NCI-H2227 (cell line): ENCODE data around the gene GYS1.

Experiments
- DNase-seq: peaks from one replicate; lab custom pipeline; 2025; ENCODE audit not compliant: unreplicated experiment; lab: John Stamatoyannopoulos, UW

Gene GYS1

GRCh38 chr19:48965040-48965805 lies 27.9 kb downstream of the GYS1 start, which contains the start of gene FTL:
FTL (plus strand) TSS chr19:48965309; CDS start chr19:48965508, 199 bp downstream.
- DNase-seq, result peak; percentile 93

DNA sequence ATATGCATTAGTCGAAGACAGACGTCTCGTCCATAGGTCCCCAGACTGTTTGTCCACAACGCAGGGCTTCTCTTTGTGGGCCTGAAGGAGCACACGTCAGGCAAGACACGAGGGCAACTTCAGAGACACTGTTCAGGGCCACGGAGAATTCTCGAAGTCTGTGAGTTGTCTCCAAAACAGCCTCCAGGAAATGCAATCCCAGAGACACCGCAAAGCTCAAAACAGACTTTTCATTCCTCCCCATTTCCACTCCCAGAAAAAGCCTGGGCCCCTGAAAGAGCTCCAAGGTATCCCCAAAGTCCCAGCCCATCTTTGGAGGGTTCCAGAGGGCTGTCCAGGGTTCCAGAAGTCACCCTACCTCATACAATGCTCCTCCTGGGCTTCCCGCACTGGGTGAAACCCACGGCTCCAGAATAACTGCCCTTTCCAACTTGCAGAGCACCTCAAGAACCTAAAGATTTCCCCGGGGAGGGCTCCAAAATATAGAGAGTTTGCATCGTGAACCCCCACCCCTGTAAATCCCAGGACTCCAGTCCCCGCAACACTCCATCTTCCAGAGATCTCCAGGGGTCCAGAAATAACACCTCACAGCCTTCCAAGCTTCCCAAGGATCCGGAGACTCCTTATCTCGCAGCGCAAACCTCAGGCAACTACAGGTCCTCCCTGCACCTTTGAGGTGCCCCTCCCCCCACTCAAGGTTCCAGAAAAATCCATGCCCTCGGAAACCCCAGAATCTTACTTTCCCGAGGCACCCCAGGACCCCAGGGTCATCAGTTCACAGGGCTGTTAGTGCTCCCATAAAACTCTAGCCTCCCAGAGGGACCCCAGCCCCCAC lies 28.7 kb downstream of the GYS1 start:
- DNase-seq, result no peak

GRCh38 chr19:48963371-48964204 lies 29.5 kb downstream of the GYS1 start:
- DNase-seq, result no peak

GRCh38 chr19:48962849-48963165 lies 30.3 kb downstream of the GYS1 start:
- no peak for DNase-seq

GRCh38 chr19:48962029-48962848 lies 30.9 kb downstream of the GYS1 start:
- no peak for DNase-seq

DNA sequence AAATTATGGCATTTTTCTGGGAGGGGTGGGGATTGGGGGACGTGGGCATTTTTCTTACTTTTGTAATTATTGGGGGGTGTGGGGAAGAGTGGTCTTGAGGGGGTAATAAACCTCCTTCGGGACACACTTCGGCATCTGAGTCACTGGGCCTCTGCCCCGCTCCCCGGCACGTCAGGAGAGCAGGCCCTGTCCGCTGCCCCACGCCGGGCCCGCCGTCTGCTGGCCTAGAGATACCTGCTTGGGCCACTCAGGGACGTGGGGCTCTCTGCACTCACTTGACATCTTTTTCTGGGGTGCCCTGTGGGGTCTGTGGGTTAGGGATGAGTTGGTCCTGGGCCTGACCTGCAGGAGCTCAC lies 31.5 kb downstream of the GYS1 start:
- DNase-seq, result no peak

GRCh38 chr19:48961051-48961649 lies 32.0 kb downstream of the GYS1 start:
- no peak for DNase-seq

DNA sequence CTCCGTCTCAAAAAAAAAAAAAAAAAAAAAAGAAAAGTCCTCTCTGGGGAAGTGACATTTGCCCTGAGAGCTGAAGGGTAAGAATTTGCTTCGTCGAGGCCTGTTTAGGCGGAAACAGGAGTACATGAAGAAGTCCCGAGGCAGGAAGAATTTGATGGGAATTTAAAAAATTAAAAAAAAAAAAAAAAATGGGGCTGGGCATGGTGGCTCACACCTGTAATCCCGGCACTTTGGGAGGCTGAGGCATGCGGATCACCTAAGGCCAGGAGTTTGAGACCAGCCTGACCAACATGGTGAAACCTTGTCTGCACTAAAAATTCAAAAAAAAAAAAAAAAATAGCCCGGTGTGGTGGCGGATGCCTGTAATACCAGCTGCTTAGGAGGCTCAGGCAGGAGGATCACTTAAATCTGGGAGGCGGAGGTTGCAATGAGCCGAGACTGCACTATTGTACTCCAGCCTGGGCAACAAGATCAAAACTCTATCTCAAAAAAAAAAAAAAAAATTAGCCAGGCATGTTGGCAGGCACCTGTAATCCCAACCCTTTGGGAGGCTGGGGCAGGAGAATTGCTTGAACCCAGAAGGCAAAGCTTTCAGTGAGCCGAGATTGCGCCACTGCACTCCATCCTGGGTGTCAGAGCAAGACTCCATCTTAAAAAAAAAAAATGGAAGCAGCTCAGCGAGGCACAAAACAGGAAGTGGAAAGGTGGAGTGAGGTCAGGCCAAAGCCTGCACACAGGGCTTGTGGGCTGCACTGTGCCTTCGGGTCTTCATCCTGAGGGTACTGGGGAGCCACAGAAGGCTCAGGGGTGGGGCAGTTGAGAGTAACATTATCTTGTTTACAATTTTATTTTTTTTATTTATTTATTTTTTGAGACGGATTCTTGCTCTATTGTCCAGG lies 33.5 kb downstream of the GYS1 start:
- DNase-seq, result no peak

DNA sequence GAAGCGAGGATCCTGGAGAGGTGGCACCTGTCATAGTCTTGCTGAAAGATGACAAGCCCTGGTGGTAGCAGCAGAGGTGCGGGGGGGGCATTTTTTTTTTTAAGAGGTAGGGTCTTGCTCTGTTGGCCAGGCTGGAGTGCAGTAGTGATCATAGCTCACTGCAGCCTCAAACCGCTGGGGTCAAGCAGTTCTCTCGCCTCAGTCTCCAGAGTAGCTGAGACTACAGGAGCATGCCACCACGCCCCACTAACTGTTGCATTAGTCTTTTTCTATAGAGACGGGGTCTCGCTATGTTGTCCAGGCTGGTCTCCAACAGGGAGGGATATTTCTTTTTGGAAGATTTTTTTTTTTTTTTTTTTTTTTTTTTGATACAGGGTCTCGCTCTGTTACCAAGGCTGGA lies 35.1 kb downstream of the GYS1 start:
- DNase-seq, result no peak

DNA sequence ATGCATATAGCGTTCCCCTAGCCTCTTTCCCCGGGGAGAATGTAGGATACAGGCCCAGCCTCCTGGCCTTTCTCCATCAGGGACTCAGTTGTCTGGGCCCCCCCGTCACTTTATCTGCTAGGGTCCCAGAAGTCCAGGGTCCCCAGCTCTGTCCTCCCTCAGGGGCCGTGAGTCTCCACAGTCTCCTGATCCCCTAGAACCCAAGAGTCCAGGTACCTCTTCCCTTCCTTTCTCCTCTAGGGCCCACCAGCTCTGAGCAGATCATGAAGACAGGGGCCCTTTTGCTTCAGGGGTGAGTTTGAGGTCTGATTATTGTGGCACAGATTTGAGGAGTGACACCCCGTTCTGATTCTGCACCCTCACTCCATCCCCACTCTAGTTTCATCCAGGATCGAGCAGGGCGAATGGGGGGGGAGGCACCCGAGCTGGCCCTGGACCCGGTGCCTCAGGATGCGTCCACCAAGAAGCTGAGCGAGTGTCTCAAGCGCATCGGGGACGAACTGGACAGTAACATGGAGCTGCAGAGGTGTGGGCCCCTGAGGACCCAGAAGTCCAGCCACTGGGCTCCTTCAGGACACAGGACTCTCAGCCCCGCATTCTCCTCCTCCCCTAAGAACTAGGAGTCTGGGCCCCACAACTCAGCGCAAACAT lies 37.7 kb downstream of the GYS1 start:
- DNase-seq, result no peak

- DNase-seq, result peak; percentile 98
Observed at GRCh38 chr19:48954595-48955307, 38.4 kb downstream of the GYS1 start, which contains the start of gene BAX. BAX (plus strand) TSS chr19:48954875; CDS start chr19:48954929, 54 bp downstream.

DNA sequence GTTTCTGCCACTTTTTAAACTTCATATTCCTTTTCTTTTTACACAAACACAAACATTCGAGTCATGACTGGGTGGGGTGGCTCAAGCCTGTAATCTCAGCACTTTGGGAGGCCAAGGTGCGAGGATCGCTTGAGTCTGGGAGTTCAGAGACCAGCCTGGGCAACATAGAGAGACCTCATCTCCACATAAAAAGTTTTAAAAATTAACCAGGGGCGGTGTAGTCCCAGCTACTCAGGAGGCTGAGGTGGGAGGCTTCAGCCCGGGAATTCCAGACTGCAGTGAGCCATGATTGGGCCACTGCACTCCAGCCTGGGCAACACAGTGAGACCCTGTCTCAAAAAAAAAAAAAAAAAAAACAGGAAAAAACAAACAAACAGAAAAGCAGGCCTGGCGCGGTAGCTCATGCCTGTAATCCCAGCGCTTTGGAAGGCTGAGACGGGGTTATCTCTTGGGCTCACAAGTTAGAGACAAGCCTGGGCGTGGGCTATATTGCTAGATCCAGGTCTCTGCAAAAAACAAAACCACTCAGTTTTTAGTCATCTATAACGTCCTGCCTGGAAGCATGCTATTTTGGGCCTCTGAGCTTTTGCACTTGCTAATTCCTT lies 39.0 kb downstream of the GYS1 start:
- DNase-seq, result no peak

GRCh38 chr19:48953141-48953540 lies 40.0 kb downstream of the GYS1 start:
- DNase-seq, result no peak

- DNase-seq, result no peak
Observed at GRCh38 chr19:48950830-48951519, 42.1 kb downstream of the GYS1 start.

DNA sequence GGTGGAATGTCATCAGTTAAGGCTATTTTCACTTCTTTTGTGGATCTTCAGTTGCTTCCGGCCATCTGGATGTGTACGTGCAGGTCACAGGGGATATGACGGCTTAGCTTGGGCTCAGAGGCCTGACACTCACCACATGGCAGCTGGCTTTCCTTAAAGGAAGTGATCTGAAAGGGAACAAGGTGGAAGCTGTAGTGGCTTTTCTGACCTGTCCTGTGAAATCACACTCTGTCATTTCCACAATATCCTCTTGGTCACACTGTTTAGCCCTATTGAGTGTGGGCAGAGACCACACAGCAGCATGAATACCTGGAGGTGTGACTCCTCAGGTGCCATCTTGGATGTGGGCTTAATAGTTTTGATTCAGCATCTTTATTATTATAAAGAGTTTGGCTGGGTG lies 43.0 kb downstream of the GYS1 start:
- no peak for DNase-seq

- no peak for DNase-seq
Observed at GRCh38 chr19:48947258-48947542, 45.9 kb downstream of the GYS1 start.
